ENCODE results near the gene CCL18.
"Not testable (repeated sequence)": the region's sequence is repeated elsewhere in the genome, so short reads cannot be mapped to it uniquely, and the experiment has no call there.

CCL18 gene

DNA sequence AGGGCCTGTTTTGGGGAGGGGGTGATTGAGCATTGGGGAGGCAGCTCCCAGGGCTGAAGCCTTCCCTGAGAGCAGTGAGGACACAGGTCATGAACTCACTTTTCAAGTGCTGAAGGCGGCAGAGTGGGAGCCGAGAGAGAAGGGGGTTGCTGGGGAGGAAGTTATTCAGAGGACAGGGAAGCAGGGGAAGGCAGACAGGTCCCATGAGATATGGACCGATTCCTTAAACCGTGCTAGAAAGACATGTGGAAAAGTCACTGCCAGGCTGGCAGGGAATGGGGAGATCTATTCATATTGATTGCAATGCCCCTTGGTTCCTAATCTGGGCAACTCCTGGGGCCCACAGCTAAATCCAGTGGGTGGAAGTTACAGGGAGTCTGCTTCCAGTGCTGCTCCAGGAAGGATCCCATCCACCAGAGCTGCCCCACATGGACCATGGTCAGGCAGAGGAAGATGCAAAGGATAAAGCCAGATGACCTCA, 40.7 kb downstream of the CCL18 start:
- Histone ChIP-seq H3K4me1 (no peaks in the 10 kb centered on the region), H3K27ac (no peak overlapping the region), H3K9me3 (no peaks in the 10 kb centered on the region), H3K36me3 (no peaks in the 10 kb centered on the region), H3K27me3 (peaks cover 0 to 3% of the 10 kb centered on the region in 2 donors), H3K4me3 (no peak overlapping the region)
- TF ChIP-seq, protein P1, sequence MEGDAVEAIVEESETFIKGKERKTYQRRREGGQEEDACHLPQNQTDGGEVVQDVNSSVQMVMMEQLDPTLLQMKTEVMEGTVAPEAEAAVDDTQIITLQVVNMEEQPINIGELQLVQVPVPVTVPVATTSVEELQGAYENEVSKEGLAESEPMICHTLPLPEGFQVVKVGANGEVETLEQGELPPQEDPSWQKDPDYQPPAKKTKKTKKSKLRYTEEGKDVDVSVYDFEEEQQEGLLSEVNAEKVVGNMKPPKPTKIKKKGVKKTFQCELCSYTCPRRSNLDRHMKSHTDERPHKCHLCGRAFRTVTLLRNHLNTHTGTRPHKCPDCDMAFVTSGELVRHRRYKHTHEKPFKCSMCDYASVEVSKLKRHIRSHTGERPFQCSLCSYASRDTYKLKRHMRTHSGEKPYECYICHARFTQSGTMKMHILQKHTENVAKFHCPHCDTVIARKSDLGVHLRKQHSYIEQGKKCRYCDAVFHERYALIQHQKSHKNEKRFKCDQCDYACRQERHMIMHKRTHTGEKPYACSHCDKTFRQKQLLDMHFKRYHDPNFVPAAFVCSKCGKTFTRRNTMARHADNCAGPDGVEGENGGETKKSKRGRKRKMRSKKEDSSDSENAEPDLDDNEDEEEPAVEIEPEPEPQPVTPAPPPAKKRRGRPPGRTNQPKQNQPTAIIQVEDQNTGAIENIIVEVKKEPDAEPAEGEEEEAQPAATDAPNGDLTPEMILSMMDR (IDR thresholded peaks at IDR 0.05): no peak
- DNase-seq: no peak
- intact Hi-C loops (cut with DNase I; ENCODE audit: low total_unique reads): no loop called here

DNA sequence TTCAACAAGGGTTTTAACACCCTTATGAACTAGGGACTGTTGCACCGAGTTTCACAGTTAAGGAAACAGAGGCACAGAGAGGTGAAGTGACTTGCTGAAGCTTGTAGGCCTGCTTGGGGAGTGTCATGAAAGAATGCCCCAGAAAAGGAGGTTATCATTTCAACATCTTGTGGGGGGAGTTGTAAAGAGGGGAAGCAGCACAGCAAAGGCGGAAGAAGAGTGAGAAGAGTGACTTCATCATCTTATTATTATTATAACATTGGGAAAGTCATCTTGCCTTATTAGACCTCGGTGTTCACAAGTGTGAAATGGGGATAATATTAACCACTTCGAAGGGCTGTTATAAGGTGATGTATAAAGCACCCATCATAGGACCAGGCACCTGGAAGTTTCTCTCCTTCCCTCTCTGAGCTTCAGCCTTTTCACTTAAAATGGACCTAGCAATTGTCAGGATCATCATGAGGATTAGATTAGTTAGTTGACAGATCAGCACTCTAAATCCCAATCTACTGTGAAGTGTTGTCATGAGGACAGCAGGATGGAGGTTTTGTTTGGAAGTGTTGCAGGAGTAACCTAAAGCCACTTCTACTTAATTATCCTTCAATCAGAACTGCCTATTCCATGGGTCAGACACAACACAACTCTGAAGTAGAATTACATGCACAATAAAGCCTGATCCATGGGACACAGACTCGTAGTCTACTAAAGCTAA, 41.9 kb downstream of the CCL18 start:
- H3K4me1 ChIP-seq: no peaks in the 10 kb centered on the region
- intact Hi-C loops (cut with DNase I; ENCODE audit: low total_unique reads): no loop called here
- TF ChIP-seq, protein P1 (IDR thresholded peaks at IDR 0.05): no peak
- H3K27ac ChIP-seq: no peak overlapping the region
- no peak for DNase-seq
- H3K36me3 ChIP-seq: no peaks in the 10 kb centered on the region
- H3K27me3 ChIP-seq: peaks cover 0 to 3% of the 10 kb centered on the region in 2 donors
- no peak overlapping the region for H3K4me3 ChIP-seq
- no peaks in the 10 kb centered on the region for H3K9me3 ChIP-seq

DNA sequence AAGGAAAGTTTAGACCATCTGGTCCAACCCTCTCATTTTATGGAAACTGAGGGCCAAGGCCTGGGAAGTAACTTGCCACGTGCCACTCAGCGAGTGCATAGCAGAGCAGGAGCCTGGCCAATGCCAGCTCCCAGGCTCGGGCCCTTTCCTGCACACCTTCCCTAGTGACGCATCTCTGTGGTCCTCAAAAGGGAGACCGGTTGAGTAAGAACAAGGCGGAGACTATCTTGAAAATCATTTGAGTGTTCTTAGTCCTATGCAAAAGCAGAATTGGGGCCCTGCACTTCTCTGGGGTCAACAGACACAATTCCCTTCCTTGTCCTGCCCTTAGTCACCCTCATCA, 42.4 kb downstream of the CCL18 start:
- H3K27ac ChIP-seq: no peak overlapping the region
- DNase-seq: no peak

DNA sequence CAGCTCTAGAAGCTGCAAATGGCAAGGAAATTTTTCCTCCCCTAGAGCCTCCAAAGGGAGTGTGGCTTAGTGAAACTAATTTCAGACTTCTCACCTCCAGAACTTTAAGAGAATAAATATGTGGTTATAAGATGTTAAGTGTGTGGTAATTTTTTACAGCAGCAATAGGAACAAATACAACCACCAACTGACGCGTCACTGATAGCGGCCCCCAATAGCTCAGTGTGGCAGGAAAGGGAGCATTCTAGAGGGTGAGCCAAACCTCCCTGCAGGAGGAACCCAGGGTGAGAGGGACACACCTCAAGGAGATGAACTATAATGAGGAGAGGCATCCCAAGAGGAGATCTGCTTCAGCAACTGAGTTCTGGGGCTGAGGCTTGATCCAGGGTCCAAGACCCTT, 43.6 kb downstream of the CCL18 start:
- no peaks in the 10 kb centered on the region for H3K4me1 ChIP-seq
- H3K4me3 ChIP-seq: no peak overlapping the region
- H3K27me3 ChIP-seq: peaks cover 0 to 3% of the 10 kb centered on the region in 2 donors
- H3K27ac ChIP-seq: no peak overlapping the region
- TF ChIP-seq, protein P1 (IDR thresholded peaks at IDR 0.05): no peak
- no peak for DNase-seq
- H3K36me3 ChIP-seq: no peaks in the 10 kb centered on the region
- no peaks in the 10 kb centered on the region for H3K9me3 ChIP-seq
- intact Hi-C loops (cut with DNase I; ENCODE audit: low total_unique reads): no loop called here

More for the DNA sequence above, 42.4 kb downstream of the CCL18 start:
- intact Hi-C loops (cut with DNase I; ENCODE audit: low total_unique reads): no loop called here
- Histone ChIP-seq H3K36me3 (no peaks in the 10 kb centered on the region), H3K9me3 (no peaks in the 10 kb centered on the region), H3K4me3 (no peak overlapping the region), H3K27me3 (peaks cover 0 to 3% of the 10 kb centered on the region in 2 donors), H3K4me1 (no peaks in the 10 kb centered on the region)
- TF ChIP-seq, protein P1 (IDR thresholded peaks at IDR 0.05): no peak

DNA sequence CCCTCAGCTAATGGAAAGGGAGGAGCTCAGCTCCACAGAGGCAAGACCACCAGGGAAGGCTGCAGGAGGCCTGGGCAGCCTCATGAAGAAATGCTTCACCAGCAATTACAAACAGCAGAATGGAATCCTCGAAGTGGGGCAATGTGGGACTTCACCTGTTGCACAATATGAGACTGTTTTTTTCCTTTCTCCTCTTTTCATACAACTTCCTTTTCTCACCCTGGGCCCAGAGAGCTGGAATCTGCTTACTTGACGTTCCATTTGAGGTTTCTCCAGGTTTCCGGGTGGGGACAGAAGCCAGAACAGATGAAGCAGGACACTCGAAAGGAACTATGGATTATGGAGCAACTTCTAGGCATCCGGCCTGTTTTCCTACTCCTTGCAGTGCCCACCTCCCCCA, 44.2 kb downstream of the CCL18 start:
- intact Hi-C loops (cut with DNase I; ENCODE audit: low total_unique reads): not testable (repeated sequence)

DNA sequence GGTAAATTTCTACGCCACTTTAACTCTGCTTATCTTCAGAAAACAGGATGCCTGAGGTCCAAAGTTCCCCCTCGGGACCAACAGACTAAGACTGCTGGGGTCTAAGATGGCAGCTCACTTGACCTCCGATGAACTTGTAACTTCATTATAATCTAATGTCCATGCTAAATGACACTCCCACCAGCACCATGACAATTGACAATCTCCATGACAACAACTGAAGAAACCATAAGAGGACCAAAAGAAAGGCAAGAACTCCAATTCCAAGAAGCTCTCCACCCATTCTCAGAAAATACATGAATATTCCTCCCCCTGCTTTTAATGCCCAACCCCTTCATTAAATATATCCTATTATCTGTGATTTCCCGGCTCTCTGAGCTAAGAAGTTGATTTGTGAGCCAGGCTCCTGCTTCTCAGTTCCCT, 47.0 kb downstream of the CCL18 start:
- DNase-seq: no peak
- Histone ChIP-seq H3K4me3 (no peak overlapping the region), H3K9me3 (no peaks in the 10 kb centered on the region), H3K27me3 (no peaks in the 10 kb centered on the region), H3K4me1 (no peaks in the 10 kb centered on the region), H3K27ac (no peak overlapping the region), H3K36me3 (no peaks in the 10 kb centered on the region)
- TF ChIP-seq, protein P1 (IDR thresholded peaks at IDR 0.05): no peak
- intact Hi-C loops (cut with DNase I; ENCODE audit: low total_unique reads): no loop called here

More for the DNA sequence above, 44.2 kb downstream of the CCL18 start:
- not testable (repeated sequence) for H3K9me3 ChIP-seq, DNase-seq, H3K27me3 ChIP-seq, H3K36me3 ChIP-seq, H3K27ac ChIP-seq, H3K4me3 ChIP-seq, H3K4me1 ChIP-seq

Data from tibial artery (tissue), 4 donors.